ENCODE results near the gene STARD7. TPM values are rescaled to one million over a fixed set of nuclear protein-coding genes. Genes with fewer than 3 reads are reported as not detected.

STARD7 gene
- total and polyA plus RNA-seq, 9 of the 15 experiments (the other 6 are each of a cell fraction or from before 2014, with no cell fraction given): 90.9 to 196 (median 145) TPM

- no peak for TF ChIP-seq ZNF174 (CRISPR knock-in tag; IDR thresholded peaks at IDR 0.05)
- no peak for TF ChIP-seq TGIF2 (CRISPR knock-in tag; IDR thresholded peaks at IDR 0.05)
- TF ChIP-seq ATF7 (IDR thresholded peaks at IDR 0.05): no peak
- TF ChIP-seq TCF3 (CRISPR knock-in tag; IDR thresholded peaks at IDR 0.05): no peak
- no peak for TF ChIP-seq ZNF24 (IDR thresholded peaks at IDR 0.05)
- no peak for TF ChIP-seq KDM5B (IDR thresholded peaks at IDR 0.05; ENCODE audit: insufficient replicate concordance, low read depth, low read length)
- TF ChIP-seq POLR3A (IDR thresholded peaks at IDR 0.05; ENCODE audit: borderline replicate concordance, extremely low read depth, insufficient read depth, insufficient read length): no peak
- no peak for TF ChIP-seq PCBP1 (IDR thresholded peaks at IDR 0.05; ENCODE audit: low read depth, low read length, poor library complexity, severe bottlenecking)
- no peak for TF ChIP-seq EZH2 (IDR thresholded peaks at IDR 0.05; ENCODE audit: borderline replicate concordance, low read depth, low read length)
- no peak for TF ChIP-seq CHD1 (IDR thresholded peaks at IDR 0.05; ENCODE audit: low read length)
- no peak for TF ChIP-seq ZNF436 (CRISPR knock-in tag; IDR thresholded peaks at IDR 0.05)
- TF ChIP-seq FOXK1 (CRISPR knock-in tag; IDR thresholded peaks at IDR 0.05; ENCODE audit: borderline replicate concordance): no peak
- TF ChIP-seq U2AF1 (optimal IDR thresholded peaks at IDR 0.05; ENCODE audit: low read depth, low read length): no peak
- TF ChIP-seq TFAP4 (CRISPR knock-in tag; IDR thresholded peaks at IDR 0.05; ENCODE audit: borderline replicate concordance): no peak
- TF ChIP-seq CXXC5 (CRISPR knock-in tag; IDR thresholded peaks at IDR 0.05): peak; percentile 72
- TF ChIP-seq PHF8 (IDR thresholded peaks at IDR 0.05; ENCODE audit: borderline replicate concordance, low read length): peak; percentile 28; the same call in 1 of the 2 replicates
- peak; percentile 73; the same call in 1 of the 2 replicates for TF ChIP-seq EP300 (IDR thresholded peaks at IDR 0.05; ENCODE audit: low read length)
- no peak for TF ChIP-seq CC2D1A (IDR thresholded peaks at IDR 0.05)
- TF ChIP-seq SOX6 (IDR thresholded peaks at IDR 0.05): peak; percentile 64; the same call in 1 of the 2 replicates
- TF ChIP-seq EWSR1 (IDR thresholded peaks at IDR 0.05; ENCODE audit: borderline replicate concordance, low read depth, partially characterized antibody): no peak
- TF ChIP-seq ARID1B (IDR thresholded peaks at IDR 0.05): no peak; the same call in 1 of the 2 replicates
- TF ChIP-seq FOXM1 (IDR thresholded peaks at IDR 0.05; ENCODE audit: low read depth): peak; percentile 44; the same call in 1 of the 2 replicates
- TF ChIP-seq FOXM1 (CRISPR knock-in tag; IDR thresholded peaks at IDR 0.05; ENCODE audit: low read depth): no peak
- no peak for TF ChIP-seq MITF (IDR thresholded peaks at IDR 0.05)
- TF ChIP-seq KLF6 (CRISPR knock-in tag; IDR thresholded peaks at IDR 0.05; ENCODE audit: borderline replicate concordance): peak; percentile 93; the same call in 1 of the 2 replicates
- TF ChIP-seq STAT5A (IDR thresholded peaks at IDR 0.05; ENCODE audit: borderline replicate concordance, low read length): no peak
- TF ChIP-seq FOSL1 (tag; conservative IDR thresholded peaks at IDR 0.05): 0 out of 2 replicates have a peak, but pooled peaks have one; percentile 14
- no peak for TF ChIP-seq SMAD1 (IDR thresholded peaks at IDR 0.05; ENCODE audit: low read depth, low read length, partially characterized antibody)
- no peak for TF ChIP-seq CSDE1 (IDR thresholded peaks at IDR 0.05)
- TF ChIP-seq CBFA2T2 (conservative IDR thresholded peaks at IDR 0.05): no peak
- TF ChIP-seq ZNF347 (CRISPR knock-in tag; IDR thresholded peaks at IDR 0.05; ENCODE audit: low read depth): no peak
Measured at GRCh38 chr2:96225016-96225533, 16.4 kb upstream of the STARD7 start (continued).

All from K562 (cell line).